ENCODE results near the gene SLC48A1.
"Not testable (repeated sequence)": the region's sequence is repeated elsewhere in the genome, so short reads cannot be mapped to it uniquely, and the experiment has no call there.

SLC48A1 gene

DNA sequence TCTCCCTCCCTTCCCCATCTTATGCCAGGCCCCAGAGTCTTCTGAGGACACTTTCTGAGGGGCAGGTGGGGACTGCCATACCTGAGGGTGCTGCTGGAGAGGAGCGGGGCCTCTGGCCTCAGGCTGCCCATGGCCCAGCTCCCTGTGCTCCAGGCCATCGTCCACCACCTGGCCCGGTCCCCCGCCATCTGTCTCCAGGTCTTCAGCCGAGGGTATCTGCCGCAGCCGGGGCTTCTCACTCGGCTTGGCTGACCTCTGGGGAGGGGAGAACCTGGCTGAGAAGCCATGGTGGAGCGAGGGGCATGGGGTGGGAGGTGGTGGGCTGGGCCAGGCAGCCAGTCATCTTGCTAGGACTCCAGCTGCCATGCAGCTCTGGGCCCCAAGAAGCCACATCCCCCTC, 21.6 kb downstream of the SLC48A1 start:
- no peak for DNase-seq (ENCODE audit: low spot score)

DNA sequence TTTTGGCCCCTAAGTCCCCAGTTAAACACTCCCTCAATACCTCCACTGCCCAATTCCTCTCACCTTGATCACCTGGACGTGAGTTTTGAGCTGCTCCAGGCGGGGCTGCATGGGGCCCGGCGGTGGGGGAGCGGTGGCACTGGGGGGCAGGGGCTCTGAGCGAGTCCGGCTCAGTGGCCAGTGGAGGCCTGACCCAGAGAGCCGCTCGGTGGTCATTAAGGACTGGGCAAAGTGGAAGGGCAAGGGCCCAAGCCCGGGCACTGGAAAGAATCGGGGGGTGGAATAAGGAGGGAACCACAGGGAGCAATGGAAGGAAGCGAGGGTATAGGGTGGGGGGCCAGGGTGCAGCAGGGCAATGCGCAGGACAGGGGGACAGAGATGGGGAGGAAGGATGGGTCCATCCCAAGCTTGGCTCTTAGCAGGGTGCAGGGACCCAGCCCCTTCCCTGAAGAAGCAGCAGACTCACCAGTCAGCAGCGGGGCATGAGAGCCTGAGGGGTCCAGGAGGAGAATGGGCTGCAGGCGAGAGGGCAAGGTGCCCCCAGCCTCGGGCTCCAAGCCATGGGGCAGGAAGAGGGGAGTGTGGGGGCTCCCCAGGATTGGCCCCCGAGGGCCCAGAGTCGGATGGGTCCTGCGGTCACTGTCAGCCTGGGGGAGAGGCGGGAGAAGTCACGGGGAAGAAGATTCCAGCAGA, 22.2 kb downstream of the SLC48A1 start:
- no peak for DNase-seq (ENCODE audit: low spot score)

DNA sequence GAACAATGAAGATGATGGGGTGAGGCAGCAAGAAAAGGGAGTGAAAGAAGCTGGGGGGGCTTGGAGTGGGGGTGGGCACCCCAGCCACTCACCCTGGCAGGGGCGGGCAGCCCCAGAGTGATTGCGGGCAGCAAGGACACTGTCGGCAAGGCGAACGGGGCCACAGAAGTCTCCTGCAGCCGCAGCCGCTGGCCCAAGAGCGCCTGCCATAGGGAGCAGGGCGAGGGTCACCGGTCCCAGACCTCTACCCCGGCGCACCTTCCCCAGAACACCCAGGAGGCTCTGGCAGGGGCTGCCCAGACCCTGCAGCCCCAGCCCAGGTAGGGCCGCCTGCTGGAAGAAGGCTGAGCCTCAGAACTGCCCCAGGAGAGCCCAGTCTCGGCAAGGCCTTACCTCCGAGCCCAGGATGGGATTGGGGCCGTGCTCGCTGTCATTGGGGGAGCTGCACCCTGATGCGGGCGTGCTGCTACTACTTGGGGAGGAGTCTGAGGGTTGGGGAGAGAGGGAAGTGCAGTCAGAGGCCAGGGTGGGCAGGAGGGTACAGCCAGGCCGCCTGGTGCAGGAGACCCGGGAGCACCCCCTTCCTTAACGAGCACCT, 22.9 kb downstream of the SLC48A1 start:
- no peak for DNase-seq (ENCODE audit: low spot score)

DNA sequence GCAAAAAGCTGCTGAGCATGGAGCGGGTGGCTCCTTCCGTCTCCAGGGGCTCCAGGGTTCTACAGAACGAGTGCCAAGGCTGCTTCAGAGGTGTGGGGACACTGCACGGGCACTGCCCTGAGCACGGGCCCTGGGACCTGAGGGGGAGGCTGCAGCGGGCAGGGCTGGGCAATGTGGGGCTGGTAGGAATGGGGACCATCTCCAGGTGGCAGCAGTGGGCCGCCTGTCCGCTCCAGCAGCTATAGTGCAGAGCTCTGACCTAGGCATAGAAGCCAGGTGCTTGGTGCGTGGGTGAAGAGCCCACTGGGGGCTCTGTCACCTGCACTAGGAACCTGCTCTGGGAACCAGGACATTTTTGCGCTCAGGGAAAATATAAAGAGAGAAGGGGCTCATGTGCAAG, 24.4 kb downstream of the SLC48A1 start:
- DNase-seq (ENCODE audit: low spot score), result no peak

DNA sequence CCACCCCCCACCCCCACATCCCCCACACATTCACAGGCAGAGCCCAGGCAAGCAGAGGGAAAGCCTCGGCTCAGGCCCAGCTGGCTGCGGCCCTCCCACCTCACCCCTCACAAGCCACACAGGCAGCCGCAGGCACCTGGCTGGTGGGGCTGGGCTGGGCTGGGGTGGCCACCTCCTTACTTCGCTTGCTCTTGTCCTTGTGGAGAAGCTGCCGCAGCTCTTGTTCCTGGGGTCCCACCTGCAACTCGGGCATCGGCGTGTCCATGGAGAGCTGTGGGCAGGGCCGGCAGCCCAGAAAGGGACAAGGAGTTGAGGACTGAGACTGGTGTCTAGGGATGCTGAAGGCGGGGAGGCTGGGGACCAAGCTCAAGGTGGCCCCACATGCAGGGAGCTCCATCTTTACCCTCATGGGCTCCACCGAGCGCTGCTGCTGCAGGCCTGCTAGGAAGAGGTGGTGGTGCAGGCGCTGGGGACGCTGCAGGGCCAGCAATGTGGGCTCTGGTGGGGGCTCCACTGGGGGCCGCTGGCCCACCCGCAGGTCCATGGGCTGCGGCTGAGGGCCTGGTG, 25.4 kb downstream of the SLC48A1 start:
- DNase-seq (ENCODE audit: low spot score), result no peak

DNA sequence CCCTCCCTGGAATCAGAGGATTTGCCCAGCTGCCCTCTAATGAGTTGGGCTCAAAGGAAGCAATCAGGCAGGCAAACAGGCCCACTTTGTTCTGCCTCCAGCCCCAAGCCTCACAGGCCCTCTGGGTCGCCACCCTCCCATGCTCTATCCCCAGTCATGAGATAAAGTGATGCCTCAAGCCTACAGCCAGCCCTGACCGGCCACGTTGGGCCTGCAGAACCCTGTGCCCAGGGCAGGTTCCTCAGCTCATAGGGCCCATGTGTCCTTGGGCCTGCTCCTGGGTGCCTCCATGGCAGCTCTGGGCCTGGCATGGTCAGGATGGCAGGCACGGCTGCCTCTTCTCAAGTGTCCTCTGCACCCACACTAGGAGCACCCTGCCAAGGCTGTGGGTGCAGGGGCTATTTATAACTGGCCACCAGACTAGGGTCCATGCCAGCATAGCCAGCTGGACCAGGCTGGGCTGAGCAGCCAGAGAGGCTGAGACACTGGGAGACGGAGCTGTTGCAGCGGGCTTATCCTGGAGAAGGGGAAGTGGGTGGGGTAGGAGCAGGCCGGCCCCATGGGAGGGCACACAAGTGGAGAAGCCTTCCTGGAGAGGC, 26.4 kb downstream of the SLC48A1 start:
- no peak for DNase-seq (ENCODE audit: low spot score)

DNA sequence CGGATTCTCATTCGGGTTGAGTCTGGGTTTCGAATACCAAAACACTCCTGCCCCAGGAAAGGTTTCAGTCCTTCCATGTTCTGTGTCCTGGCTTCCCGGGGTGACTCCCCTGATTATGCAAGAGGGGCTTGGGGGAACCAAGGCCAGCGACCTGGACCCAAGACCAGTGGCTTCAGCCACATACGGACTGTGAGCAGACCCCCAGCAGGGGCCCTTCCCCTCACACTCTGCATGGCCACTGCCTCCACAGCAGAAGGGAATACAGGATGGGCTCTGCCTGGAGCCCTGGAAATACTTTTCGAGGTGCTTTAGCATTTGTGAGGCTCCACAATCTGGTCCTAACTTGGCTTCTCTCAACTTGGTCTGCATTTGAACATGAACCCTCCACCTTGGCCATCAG, 27.5 kb downstream of the SLC48A1 start:
- no peak for DNase-seq (ENCODE audit: low spot score)

DNA sequence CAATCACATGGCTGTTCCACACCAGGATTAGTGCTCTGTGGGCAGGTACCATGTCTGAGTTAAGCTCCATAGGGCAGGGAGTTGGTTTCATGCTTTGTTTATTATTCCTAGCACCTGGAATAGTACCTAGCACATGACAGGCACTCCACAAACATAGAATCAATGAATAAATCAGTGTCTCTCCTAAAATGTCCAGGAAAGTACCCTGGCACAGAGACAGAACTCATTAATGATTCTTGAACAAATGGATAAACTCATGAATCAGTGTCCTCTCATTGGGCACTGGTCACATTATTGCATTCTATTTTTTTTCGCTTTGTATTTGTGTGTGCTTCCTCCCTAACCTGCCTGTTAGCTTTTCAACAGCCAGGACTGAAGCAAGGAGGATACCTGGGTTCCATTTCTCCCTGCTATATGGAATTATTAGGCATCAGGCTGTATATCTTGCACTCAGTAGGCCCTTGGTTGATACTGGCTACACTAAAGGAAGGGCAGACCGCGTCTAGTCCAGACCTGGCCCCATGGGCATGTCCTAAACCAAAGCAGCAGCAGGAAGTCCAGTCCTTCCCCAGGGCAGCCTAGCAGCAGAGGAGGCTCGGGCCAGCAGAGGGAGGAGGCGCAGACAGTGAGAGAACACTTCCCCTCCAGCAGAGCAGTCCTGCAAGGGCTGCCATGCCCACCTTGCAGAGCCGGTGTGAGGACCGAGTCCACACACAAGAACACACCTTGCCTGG, 28.3 kb downstream of the SLC48A1 start:
- DNase-seq (ENCODE audit: low spot score), result no peak

DNA sequence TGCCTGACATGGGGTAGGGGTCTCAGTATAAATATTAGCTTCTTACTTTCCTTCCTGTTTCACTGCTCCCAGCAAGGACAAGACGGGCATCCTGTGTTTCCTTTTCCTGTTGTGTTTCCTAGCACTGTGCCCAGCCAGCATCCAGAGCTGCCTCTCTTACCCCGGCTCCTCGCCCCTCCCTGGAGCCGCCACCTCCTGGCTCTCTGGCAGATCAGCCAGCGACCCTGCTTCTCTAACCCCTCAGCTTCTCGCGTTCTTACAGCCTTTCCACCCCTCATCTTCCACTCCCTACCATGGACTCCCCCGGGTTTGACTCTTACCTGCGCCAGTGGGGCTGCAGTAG, 28.8 kb downstream of the SLC48A1 start:
- no peak for DNase-seq (ENCODE audit: low spot score)

DNA sequence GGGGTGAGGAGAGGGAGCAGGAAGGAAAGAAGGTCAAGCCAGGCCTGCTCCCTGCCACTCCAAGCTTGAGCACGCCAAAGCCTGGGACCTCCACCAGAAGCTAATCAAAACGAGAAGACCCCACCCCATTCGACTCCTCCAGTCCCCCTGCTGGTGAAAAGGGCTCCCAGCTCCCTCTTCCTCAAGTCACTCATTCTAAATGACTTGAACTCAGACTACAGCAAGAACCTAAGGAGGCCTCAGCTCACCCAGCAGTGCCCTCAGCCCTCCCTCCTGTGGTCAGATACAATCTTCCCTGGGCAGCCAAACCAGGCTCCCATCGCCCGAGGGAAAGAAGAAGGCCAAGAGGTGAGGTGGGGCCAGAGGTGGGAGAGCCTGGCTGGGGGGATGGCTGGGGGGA, 29.3 kb downstream of the SLC48A1 start:
- no peak for DNase-seq (ENCODE audit: low spot score)

DNA sequence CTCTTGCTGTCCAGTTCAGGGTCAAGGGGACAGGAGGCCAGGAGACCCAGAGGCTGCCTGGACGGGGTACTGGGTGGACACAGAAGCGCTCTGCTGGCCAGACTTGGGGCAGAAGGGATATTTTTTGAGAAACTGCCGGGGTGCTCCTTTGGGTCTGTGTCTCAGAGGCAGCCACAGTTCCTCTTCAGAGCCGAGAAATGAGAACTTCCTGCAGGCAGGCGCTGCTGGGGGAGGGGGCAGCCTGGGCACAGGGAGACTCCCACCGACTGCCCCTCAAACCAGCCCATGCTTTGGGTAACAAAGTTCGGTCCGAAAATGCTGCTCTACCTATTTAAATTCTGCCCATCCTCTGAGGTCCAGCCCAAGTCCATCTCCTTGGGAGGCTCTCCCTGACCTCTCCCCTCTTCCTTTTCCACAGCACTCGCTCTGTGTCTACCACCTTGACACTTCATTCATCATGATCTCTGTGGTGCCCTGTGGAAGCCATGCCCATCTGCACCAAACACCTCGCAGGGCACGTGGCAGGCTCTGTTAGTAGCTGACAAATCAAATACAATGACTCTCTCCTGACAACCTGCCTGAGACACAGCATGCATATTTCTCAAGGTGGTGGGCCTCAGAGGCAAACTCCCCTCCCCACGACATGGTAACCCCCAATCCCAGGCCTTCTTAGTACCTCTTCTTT, 30.3 kb downstream of the SLC48A1 start:
- DNase-seq (ENCODE audit: low spot score), result no peak

DNA sequence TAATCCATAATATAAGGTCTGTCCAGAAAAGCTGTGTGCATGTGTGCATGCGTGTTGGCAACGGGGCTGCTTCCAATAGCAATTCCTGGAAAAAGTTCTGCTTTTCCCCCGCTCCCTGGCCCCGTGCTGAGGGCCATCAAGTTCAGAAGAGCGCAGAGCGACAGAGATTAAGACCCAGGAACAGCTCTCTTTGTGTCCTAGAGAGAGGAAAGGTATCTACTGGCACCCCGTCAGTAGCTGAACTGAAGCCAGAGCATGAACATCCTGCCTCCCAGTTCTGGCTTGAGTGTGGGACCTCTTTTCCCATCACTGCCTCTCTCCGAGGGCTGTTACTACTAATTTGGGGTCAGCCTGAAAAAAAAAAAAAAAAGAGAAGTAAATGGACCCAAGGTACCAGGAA, 31.1 kb downstream of the SLC48A1 start:
- no peak for DNase-seq (ENCODE audit: low spot score)

DNA sequence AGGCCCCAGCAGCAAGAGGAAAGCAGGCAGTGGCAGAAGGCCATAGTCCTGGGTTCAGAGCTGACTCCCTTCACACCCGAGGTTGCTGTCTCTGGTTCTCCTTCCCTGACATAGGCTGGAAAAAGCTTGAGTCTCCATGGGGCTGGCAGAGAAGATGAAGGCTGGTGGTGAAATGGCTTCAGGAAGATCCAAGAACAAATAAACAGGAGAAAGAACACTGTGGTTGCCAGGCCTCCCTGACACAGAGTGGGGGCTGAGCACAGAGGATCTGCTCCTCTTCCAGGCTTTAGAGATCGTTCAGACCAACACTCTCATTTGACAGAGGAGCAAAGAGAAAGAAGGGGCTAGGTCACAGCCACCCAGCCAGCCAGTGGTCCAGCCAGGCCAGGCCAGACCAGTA, 32.4 kb downstream of the SLC48A1 start:
- peak; percentile 62 for DNase-seq (ENCODE audit: low spot score)

DNA sequence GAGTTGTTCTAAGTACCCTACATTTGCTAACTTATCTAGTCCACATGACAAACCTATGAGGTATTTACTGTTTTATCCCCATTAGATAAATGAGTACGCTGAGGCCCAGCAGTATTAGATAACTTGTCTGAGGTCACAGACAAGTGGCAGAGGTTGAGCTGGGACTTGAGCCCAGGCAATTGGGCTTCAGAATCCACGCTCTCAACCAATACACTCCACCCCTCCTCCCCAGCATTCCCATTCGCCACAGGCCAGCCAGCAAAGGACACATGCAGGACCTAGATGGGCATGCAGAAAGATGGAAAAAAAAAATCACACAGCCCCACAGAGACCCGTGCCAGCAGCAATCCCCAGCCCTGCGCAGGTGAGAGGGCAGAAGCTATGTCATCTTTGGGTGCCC, 34.3 kb downstream of the SLC48A1 start:
- no peak for DNase-seq (ENCODE audit: low spot score)

DNA sequence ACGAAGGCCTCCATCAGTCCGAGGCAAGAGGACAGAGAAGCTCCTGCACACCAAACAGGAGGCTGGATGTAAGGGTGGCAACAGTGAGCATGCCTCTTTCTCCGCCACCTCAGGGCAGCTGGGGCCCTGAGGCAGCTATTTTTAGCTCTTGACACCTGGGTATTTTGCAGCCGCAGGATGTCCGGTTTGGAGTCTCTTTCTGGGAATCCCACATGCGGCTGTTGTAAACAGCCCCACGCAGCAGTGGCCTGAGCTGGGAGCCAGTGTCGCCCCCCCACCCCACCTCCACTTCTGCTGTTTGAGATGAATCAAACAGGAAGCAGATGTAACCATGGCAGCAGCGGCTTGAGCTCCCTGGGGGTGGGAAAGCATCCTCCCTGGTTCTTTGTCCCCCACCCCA, 35.0 kb downstream of the SLC48A1 start:
- DNase-seq (ENCODE audit: low spot score), result peak; percentile 44

DNA sequence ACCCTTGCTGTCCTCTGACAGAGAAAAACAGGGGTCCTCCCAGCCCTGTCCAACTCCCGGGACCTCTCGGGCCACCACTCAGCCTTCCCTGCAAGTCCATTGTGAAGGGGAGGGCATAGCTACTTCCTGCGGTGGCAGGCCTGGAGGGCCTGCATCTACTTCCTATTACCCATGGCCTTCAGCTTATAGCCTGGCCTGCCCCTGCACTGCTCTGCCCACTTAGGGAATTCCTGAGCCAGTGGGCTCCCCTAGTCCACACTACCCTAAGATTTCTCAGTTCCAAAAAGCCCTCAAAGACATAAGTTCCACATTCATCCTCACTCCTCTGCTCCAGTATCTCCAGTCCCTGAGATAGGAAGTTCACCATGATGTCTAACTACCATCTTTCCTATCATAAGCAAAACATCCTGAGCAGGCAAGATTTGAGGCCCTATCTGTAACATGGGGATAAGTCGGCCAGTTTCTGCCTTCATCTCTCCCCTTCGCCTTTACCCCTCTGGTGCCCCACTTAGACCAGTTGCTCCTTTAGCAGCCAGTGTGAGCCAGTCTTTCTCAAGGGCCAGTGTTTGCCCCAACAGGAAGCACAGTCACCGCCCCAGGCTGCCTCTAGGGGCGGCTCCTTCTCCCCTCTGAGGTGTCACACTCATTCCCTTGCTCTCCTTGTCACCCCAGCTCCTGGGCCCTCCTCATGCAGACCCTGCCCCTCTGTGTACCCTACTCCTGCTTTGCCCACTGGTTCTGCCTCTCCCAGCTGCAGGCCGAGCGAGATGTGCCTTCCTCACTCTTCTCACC, 35.7 kb downstream of the SLC48A1 start:
- DNase-seq (ENCODE audit: low spot score), result no peak

DNA sequence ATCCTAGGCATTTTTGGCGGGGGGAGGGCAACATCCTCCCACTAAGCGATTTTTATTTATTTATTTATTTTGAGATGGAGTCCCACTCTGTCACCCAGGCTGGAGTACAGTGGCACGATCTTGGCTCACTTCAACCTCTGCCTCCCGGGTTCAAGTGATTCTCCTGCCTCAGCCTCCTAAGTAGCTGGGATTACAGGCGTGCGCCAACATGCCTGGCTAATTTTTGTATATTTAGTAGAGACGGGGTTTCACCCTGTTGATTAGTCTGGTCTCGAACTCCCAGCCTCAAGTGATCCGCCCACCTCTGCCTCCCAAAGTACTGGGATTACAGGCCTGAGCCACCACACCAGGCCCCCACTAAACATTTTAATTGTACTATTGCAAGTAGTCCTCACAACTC, 36.5 kb downstream of the SLC48A1 start:
- not testable (repeated sequence) for DNase-seq (ENCODE audit: low spot score)

DNA sequence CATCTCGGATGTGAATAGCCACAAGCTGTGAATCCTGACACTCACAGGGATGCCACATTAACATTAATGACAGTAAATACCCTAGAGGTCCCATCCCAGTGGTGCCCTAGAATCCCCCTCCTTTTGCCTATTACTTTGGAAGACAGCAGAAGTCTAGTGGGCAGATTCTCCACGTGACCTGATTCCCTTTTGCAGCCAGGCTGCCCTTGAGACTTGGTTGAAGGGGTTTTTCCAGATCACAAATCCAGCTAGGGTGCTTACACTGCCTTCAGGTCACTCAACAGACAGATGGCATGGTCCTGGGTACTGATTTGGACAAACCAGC, 38.0 kb downstream of the SLC48A1 start:
- DNase-seq (ENCODE audit: low spot score), result no peak

DNA sequence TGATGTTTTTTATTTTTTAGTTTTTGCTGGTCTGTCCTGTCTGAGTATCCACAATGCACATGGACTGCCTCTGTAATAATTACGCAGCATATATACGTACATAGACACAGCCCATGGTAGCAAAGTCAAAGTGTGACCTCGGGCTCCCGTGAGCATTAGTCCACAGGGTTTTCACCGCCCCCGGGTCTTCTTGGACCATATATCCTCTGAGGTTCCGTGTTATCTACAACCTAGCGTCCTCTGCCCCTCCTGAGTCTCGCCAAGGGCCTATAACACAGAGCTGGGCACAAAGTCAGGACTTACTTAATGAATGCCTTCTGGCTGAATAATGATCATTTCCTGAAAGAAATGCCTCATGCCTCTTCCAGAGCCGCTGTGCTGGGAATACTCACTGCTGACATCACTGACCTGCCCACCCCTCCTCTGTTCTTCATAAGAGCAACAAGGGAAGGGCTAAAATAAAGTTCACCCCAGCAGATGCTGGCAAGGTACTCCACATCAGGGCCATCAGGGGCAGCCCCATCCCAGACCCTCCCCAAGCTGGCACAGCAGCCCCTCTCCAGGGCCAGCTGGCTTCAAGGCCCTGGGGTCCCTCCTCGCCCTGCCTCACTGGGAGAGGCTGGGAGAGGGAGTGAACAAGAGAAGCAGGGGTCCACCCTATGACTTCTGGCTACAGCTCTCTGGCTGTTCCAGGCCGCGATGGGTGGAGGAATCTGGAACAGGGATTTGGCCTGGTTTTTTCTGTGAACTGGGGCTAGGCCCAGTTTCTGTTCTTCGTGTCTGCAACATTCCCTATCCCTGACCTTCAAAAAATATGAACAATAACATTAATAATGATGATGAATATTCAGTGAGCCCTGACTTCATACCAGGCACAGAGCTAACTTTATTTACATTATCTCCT, 38.8 kb downstream of the SLC48A1 start:
- DNase-seq (ENCODE audit: low spot score), result peak; percentile 68

DNA sequence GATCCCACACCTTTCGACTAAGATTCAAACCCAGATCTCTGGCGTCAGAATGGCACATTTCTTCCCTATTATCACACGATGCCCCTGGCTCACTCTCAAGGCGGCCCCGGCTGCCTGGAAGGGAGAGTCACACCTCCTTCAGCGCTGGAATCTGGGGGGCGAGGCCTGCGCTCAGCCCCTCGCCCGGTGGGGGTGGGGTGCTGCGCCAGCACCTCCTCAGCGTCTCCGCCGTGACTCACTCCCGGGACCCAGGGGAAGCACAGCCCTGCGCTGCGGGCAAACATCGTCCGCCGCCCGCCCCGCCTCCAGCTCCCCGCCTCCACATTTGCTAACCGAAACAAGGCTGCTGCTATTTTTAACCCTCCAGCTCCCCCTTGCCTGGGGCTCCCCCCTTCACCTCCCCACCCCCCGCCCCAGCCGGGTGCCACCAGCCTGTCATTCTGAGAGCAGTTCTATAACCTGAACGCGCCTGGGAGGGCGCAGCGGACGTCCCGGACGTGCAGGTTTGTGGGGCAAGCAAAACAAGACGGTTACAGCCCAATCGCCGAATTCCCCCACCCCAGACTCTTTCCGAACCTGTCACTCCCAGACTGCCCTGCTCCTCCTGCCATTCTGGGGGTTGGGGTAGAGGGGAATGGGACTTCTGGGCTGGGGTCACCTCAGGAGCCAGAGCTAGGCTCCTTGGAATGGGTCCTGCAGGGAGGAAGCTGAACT, 39.9 kb downstream of the SLC48A1 start:
- DNase-seq (ENCODE audit: low spot score), result peak; percentile 95

Measured in hepatic stellate cell (primary cell).